MV-4-11 (cell line): ENCODE results near the gene PSMD3.

ENCODE experiments used
- DNase-seq: peaks from one replicate; lab custom pipeline; 2025; lab: John Stamatoyannopoulos, UW

PSMD3 gene

DNA sequence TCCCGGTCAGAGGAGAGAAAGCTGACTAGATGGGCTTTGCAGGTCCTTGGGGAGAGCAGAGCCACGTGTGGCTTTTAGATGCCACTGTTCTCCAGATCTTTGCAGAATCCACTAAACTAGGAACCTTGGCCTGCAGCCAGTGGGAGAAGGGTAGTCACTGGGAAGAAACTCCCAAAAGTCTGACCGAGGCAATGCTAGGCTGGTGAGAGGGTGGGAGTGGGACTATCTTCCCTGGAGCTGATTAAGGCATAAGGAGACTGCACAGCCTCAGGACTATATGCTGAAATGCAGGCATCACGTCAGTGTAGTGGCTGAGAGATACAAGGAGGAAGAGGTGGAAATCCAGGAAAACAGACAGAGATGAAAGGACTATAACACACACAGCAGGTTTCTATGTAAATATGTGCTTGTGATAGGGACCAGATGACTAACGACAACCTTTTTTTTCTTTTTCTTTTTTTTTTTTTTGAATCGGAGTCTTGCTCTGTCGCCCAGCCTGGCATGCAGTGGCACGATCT lies 20.0 kb upstream of the PSMD3 start:
- DNase-seq = no peak

DNA sequence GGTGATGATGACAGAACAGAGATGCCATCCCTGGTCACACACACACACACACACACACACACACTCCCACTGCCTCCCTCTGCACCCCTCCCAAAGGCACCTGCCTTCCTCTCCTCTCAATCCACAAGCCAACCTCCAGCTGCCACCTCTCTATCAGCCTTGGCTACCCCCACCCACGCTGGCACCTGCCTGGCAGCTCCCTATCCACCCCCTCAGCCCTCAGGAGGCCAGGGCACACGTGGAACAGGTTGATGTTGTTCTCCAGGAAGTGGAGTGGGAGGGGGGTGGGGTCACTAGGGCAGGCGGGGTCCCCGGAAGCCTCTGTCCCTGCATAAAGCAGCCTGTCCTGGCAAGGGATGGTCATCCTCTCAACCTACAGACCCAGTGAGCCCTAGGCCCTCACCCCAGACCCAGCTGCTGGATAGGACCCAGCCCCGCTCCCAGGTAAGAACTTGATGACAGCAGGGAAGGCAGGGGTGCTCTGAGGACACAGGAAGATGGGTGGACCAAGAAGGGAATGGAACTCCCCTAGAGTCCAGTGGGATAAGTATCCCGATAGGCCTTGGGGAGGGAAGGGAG lies 17.9 kb upstream of the PSMD3 start, which contains the start of gene GSDMA:
Gene GSDMA, plus strand, starts transcription at position 363 of the 579 bp plus-strand sequence. CDS start 2,684 bp downstream, outside the sequence.
- no peak for DNase-seq

DNA sequence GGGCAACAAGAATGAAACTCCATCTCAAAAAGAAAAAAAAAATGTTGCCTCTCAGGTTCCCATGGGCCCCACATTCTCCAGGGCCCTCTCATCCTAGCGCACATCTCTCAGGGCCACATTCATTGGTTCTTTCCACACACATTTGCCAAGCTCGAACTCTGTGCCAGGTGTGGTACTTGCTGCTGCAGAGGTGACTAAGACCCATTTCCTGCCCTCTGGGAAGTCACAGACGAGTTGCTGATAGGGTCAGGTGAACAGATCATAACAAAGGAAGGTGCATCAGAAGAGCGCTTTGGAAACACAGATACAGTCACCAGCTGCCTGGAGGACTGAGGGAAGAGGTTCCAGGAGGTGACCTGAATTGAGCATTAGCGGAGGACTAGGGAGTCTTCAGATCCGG lies 16.8 kb upstream of the PSMD3 start:
- no peak for DNase-seq

DNA sequence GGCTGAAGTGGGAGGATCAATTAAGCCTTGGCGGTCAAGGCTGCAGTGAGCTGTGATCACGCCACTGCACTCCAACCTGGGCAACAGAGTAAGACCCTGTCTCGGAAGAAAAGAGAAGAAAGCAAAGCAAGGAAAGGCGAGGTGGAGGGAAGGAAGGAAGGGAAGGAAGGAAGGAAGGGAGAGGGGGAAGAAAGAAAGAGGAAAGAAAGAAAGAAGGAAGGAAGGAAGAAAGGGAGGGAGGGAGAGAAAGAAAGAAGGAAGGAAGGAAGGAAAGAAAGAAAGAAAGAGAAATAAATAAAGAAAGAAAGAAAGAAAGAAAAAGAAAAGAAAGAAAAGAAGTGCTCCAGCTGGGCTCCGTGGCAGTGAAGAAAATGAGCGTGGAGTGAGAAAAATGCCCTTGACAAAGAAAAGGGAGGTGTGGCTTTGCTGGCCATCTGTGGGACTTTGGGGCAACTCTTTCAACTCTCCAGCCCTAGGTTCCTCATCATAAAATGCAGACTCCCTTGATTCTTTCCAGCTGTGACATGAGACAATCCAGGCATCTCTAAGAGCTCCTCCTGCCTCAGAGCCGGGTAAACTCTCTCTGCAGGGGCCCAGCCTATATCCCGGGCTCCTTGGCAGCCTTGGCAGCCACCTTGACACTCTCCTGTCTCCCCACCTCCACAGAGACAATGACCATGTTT lies 15.4 kb upstream of the PSMD3 start:
- no peak for DNase-seq

DNA sequence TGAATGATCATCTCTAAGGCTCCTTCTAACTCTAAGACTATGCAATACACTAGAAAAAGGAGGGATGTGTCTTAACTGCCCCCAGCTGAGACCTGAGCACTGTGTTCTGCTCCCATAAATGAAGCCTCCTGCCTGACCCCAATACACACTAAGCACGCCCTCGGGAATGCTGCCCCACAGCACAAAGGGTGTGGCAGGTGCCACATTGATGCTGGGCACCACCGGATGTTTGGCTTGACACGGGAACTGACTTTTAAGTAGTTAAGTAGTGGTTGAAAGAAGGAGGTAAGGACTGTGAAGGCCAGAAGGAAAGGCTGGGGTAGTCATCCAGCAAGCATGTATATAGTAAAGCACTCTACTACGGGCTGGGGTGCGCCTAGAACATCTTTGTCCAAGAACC lies 13.8 kb upstream of the PSMD3 start:
- no peak for DNase-seq

DNA sequence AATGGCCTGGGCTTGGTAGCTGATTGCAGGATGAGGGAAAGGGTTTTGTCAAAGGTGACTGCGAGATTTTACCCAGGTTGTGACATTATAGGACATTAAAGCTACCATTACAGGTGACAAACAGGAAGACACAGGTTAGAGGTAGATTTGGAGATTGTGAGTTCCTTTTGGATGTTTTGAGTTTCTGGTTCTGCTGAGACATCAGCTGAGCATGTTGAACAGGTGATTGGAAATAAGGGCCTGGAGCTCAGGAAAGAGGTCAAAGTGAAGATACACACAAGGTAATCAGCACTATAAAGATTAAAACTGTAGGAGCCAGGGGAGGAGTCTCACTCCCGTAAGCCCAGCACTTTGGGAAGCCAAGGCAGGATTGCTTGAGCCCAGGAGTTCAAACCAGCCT lies 11.8 kb upstream of the PSMD3 start:
- DNase-seq = no peak

DNA sequence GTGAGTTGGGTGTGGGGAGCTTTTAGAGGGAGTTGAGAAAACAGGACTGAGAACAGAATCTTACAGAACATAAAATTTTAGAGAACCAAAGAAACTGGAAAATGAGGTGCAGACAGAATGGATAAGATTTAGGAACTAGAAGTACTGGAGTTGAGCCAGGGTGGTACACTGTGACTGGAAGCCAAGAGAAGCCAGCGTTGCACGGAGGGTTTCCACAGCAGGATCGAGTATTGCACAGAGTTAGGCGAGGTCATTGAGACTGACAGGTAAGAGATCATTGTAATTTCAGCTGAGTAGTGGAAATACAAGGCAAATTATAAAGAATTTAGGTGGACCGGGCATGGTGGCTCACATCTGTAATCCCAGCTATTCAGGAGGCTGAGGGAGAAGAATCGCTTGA lies 11.2 kb upstream of the PSMD3 start:
- no peak for DNase-seq

DNA sequence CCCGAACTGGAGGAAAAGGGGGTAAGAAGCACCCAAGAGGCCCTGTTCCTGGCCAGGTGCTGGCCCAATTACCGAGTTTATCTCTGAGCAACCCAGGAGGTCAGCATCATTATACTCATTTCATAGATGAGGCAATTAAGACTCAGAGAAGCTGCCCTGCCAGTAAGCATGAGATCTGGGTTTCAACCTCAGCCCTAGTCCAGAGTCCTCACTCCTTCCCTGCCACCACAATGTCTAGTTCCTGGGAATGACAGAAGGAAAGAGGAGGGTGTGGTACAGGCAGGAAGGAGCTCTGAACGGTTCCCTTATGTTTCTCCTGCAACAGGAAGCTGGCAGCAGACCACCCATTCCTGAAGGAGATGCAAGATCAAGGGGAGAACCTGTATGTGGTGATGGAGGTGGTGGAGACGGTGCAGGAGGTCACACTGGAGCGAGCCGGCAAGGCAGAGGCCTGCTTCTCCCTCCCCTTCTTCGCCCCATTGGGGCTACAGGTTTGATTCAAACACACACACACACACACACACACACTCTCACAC lies 10.4 kb upstream of the PSMD3 start:
- DNase-seq = no peak

DNA sequence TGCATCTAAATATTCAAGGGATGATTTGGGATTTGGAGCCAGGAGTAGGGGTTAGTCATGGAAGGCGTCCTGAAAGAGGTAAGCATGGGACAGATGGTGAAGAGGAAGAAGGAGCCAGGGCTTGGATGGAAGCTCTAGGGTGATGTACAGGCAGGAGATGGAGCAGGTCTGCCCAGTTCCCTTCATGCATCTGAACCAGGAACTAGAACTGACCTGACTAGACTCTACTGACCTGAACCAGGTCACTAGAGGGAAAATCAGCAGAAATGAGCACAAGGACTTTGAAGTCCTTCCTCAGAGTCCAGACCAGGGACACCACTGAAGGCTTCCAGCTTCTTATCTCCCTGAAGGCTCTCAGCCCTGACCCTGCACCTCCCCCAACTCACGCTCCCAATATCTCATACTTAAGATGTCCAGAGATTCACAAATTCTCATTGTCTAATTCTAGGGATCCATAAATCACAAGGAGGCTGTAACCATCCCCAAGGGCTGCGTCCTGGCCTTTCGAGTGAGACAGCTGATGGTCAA lies 9.5 kb upstream of the PSMD3 start:
- DNase-seq = no peak

DNA sequence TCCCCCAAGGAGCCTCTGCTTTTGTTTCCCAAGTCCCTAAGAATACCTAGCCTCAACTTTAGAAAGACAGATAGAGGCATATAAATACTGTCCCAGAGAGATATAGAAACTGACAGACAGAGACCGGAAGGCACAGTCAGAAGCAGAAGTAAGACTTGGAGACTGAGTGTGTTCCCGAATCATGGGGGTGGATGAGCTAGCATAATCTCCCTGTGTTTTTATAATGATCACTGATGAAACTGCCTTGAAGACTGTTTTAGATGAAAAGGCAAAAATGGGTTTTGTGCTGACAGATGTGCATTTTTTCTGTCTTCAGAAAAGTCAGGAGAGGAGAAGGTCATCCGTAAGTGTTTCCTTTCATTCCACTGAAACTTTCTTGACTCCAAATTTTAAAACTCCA lies 8.3 kb upstream of the PSMD3 start:
- DNase-seq = peak; percentile 65

DNA sequence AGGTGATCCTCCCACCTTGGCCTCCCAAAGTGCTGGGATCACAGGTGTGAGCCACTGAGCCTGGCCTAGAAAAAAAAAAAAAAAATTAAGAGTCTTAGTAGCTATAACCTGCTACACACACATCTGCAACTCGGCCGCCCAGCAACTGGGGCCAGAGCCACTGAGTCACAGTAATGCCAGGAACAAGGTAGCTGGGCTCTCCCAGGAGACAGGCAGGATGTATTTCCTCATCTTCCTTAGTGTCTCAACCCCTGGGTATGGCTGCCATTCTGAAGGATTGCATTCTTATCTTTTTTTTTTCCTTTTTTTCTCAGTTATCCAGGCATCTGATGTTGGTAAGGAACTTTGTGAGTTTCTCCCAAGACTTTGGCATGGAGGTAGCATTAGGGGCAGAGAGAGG lies 7.1 kb upstream of the PSMD3 start:
- DNase-seq = no peak

DNA sequence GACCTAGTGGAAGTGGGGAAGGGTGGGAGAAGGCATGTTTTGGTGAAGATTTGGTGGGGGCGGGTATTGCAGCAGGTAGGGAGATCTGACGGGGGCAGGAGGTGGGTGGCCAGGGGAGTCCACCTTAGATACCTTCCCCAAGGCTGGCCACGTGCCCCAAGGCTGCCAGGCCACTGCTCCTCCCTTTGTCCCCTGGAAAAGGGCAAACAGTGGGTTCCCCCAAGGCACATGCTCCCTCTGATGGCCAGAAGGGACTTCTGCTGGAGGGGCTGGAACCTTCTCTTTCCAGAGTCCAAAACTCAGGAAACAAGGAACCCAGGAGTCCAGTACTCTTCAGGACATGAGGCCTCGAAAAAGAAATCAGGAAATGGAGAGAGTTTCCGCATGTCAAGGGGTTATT lies 6.2 kb upstream of the PSMD3 start:
- DNase-seq = no peak

DNA sequence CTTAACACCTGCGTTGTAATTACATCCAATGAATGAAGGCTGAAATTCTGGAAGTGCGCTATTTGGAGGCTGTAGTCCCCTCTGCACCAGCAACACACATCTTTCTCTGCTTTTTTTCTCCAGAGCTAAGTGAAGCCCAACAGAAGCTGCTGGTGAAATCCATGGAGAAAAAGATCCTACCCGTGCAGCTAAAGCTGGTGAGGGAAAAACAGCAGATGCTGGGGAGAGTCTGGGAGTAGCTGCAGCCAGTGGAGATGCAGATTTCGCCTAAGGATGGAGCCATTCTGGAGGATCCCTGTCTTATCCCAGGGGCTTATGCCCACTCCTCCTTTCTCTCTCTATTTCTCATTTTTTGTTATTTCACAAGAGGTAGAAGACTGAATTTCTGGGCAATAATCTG lies 4.8 kb upstream of the PSMD3 start:
- no peak for DNase-seq

DNA sequence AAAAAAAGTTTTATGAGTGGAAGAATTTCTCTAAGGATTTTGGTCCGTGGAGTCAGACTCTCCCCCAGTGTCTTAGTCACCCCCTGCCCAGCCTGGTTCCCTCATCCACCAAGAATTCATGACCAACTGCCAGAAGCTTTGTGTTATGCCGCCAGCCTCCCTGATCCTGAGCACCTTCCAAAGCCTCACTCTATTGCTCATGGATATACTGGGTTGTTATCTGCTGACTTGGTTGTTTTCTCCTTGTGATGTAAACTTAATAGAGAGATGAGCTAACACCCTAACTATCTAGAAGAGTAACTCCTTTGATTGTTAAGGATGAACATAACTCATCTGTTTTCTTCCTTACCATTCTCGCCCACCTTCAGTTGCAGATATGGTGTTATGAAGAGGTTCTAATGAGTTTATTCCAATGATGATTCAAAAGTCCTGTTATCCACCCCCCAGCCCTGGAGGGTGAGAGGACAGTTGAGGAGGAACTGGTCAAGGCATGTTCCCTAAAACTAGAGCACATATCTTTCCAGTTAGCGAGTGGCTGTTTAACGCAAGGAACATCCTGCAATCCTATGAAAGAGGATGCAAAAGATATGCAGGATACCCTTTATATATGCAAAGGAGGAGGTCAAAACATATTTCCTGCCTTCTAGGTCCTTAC lies 1.5 kb upstream of the PSMD3 start:
- DNase-seq = no peak

DNA sequence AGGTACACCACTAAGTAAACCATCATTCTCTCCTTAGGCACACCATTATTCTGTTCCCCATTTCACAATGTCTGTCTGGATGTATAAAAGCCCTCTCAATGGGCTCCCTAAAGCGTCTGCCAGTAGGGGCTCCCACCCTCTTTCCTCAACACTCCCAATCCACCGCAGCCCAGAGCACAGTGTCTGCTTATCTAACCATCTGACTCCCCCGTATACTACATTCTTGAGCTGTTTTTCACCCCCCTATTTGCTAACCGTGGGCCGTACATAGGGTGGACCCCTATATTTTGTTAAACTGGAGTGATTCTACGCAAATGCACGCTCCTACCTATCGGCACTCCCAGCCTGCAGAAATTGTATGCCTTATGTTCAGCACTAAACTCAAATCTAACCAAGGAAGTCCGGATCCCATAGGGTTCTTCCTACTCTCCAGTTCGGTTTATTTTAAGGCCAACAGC lies 685 bp upstream of the PSMD3 start:
- peak; percentile 62 for DNase-seq

DNA sequence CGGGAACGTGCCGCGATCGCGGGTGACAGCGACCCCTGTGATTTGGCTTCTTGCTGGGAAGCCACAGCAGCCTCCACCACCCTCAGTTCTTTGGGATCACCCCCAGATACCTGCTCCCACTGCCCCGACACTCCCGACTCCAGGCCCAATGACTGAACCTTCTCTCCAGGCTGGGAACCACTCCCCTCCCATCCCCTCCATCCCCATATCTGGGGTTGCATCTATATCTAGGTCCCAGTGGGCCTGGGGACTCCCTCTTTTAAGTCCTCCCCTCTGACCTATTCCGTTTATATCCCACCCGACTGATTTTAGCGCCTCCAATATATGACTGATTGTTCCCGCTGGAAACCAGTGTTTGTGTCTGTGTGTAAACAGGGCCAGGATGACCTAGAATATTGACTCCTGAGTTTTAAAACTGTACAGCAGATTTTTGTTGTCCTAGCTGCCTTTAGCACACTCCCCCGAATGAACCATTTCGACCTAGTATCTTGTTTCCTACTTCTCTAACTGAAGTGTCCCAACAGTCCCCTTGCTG lies 667 bp downstream of the PSMD3 start:
- no peak for DNase-seq

DNA sequence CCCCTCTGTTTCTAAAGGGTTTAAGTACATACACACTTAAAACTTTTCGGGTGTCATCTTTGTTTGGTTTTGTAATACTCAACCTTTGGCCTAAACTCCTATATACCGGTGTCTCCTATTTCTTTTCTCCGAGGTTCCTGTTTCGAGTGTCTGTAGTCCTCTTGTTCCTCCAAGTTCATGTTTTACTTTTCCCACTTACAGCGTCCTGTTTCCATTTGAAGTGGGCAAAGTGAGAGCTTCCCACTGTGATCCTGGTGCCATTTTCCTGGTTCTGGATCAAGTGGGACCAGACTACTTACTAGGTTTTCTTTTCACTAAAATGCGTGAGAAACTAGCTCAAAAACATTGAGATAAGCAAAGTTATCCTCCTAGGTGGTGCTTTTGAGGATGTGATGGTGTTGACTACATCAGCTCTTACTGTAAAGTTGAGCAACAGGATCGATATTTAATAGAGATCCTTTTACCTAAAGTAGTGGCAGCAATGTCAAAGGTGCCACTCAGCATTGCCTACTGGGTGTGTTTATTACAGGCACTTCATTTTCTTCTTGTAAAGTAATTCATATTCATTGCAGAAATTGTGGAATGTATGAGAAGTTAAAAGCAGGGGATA lies 1.3 kb downstream of the PSMD3 start:
- peak; percentile 5 for DNase-seq

DNA sequence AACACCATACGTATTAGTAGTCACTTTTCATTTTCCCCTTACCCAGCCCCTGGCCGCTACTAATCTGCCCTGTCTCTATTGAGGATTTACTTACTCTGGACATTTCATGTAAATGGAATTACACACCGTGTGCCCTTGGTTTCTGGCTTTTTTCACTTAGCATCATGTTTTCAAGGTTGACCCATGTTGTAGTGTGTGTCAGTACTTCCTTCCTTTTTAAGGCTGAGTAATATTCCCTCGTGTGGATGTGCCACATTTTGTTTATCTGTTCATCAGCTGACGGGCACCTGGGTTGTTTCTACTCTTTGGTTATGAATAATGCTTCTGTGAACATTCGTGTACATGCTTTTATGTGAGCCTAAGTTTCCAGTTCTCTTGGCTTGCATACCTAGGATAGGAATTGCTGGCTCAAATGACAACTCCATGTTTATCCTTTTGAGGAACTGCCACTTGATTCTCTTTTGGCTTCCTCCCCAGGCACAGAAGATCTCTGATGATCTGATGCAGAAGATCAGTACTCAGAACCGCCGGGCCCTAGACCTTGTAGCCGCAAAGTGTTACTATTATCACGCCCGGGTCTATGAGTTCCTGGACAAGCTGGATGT lies 7.7 kb downstream of the PSMD3 start:
- no peak for DNase-seq

DNA sequence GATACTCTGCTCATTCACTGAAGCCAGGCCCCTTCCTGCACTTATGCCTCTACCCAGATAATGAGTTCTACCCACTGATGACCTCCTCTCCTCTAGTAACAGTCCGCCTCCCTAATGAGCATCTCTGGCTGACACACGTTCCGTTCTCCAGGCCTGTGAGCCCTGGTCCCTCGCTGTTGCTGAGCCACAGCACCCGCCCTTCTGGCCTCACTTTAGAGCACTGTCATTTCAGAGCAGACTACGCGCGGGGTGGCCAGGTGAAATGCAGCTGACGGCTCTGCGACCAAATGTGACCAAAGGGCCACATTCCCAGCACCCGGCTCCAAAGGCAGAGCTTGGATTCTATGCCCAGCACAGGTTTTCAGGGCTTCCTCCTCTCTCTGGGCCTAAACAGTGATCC lies 13.8 kb downstream of the PSMD3 start:
- DNase-seq = no peak

DNA sequence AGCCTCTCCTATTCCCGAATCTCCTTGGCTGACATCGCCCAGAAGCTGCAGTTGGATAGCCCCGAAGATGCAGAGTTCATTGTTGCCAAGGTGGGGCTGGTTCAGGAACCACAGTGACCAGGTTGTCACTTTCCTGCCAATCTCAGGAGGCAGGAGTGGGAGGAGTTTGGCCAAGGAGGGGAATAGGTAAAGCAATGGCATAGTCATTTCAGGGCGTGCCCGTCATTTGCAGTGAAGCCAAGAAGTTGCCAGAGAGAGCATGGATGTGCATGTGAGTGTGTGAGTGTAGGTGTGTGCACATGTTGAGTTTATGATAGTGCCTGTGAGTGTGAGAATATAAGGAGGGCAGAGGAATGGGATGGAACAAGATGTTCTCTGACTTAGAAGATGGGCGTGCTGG lies 14.8 kb downstream of the PSMD3 start:
- no peak for DNase-seq

DNA sequence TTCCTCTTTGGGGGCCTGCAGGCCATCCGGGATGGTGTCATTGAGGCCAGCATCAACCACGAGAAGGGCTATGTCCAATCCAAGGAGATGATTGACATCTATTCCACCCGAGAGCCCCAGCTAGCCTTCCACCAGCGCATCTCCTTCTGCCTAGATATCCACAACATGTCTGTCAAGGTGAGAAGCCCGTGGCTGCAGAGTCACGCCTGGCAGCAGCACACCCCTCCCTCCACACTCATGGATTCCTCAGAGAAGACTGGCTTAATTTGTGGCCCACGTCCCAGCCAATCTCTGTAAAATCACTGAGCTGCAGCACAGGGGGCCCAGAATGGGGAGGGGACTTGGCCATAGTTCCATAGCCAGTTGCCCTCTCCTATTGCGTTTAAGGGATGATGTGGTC lies 15.6 kb downstream of the PSMD3 start:
- no peak for DNase-seq

DNA sequence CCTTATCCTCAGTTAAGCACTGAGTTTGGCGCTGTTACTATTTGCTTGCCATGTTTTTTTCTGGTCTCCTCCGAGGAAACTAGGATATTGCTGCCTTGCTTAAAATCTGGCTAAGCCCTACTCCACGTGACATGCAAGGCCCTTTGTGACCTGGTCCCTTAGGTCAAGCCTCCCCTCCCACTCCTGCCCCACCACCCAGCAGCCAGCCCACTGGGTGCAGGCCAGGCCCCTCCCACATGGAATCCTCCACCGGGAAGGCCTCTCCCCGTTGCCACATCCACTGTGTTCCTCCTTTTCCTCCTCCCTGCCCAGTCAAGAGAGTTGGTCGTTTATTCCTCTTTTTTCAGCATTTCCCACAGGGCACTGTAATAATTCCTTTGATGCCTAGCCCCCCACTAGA lies 16.2 kb downstream of the PSMD3 start:
- DNase-seq = no peak
